ENCODE measurements around the gene HUWE1.

DNA sequence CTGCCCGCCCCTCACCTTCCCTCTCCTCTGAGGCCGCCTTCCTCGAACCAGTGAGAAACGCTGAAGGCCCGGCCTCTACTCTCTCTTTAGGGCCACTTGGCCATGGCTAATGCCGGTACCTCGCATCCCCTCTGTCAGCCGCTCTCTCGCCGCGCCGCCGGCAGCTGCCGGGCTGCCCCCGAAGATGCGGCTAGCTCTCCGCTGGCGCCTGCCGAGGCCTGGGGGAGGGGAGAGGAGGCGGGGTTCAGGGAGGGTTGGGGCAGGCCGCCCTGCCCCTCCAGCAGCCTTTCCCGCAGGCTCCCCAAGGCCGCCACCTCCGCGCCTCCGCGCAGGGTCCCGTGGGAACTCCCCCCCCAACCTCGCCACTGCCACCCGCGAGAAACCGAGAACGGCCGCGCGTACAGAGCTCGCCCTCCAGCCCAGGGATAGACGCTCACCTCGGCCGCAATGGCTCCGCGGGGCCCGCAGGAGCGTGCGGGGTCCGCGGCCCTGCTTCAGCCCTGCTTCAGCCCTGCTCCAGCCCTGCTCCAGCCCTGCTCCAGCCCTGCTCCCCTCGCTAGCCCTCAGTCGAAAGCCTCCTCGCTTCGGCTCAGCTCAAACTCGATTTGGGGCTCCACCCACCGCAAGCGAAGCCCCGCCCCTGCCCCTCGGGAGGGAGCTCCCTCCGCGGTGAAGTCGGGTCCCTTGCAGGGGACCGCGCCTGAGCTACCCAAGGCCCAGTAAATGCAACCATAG, at the start of gene HUWE1:
- TF ChIP-seq SIN3A (IDR thresholded peaks at IDR 0.05; ENCODE audit: borderline replicate concordance, insufficient read depth, low read depth, low read length) (0 out of 2 replicates have a peak, but pooled peaks have one; percentile 69), POLR2AphosphoS5 (IDR thresholded peaks at IDR 0.05; ENCODE audit: low read depth, low read length) (no peak; the same call in 1 of the 2 replicates)
- TF ChIP-seq, protein P1, sequence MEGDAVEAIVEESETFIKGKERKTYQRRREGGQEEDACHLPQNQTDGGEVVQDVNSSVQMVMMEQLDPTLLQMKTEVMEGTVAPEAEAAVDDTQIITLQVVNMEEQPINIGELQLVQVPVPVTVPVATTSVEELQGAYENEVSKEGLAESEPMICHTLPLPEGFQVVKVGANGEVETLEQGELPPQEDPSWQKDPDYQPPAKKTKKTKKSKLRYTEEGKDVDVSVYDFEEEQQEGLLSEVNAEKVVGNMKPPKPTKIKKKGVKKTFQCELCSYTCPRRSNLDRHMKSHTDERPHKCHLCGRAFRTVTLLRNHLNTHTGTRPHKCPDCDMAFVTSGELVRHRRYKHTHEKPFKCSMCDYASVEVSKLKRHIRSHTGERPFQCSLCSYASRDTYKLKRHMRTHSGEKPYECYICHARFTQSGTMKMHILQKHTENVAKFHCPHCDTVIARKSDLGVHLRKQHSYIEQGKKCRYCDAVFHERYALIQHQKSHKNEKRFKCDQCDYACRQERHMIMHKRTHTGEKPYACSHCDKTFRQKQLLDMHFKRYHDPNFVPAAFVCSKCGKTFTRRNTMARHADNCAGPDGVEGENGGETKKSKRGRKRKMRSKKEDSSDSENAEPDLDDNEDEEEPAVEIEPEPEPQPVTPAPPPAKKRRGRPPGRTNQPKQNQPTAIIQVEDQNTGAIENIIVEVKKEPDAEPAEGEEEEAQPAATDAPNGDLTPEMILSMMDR (IDR thresholded peaks at IDR 0.05) = no peak
- TF ChIP-seq, protein P2, sequence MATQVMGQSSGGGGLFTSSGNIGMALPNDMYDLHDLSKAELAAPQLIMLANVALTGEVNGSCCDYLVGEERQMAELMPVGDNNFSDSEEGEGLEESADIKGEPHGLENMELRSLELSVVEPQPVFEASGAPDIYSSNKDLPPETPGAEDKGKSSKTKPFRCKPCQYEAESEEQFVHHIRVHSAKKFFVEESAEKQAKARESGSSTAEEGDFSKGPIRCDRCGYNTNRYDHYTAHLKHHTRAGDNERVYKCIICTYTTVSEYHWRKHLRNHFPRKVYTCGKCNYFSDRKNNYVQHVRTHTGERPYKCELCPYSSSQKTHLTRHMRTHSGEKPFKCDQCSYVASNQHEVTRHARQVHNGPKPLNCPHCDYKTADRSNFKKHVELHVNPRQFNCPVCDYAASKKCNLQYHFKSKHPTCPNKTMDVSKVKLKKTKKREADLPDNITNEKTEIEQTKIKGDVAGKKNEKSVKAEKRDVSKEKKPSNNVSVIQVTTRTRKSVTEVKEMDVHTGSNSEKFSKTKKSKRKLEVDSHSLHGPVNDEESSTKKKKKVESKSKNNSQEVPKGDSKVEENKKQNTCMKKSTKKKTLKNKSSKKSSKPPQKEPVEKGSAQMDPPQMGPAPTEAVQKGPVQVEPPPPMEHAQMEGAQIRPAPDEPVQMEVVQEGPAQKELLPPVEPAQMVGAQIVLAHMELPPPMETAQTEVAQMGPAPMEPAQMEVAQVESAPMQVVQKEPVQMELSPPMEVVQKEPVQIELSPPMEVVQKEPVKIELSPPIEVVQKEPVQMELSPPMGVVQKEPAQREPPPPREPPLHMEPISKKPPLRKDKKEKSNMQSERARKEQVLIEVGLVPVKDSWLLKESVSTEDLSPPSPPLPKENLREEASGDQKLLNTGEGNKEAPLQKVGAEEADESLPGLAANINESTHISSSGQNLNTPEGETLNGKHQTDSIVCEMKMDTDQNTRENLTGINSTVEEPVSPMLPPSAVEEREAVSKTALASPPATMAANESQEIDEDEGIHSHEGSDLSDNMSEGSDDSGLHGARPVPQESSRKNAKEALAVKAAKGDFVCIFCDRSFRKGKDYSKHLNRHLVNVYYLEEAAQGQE (IDR thresholded peaks at IDR 0.05; ENCODE audit: insufficient read depth in 1 of 2, low read depth in 2 of 2, low read length in 1 of 2) = no peak
